ENCODE results near the gene ZSWIM7.
"Not testable (repeated sequence)": the region's sequence is repeated elsewhere in the genome, so short reads cannot be mapped to it uniquely, and the experiment has no call there.

ZSWIM7 gene

DNA sequence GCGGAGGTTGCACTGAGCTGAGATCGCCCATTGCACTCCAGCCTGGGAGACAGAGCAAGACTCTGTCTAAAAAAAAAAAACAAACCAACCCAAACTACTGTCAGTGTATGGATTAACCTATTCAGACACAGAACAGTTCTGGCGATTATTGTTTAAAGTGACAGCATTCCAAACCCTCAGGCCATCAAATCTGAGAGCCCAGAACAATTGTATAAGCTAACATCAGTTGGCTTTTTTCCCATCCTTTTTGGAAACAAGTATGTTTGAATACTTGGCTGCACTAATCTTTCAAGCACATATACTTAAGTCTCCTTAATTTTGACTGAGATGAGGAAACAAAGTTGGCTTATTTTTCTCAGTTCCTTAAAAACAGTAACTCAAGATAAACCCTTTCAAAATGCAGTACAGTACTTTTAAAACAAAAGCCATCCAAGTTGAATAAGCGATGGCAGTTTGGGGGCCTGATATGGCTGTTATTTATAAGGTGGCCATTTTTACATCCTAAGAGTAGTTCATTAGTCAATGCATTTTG, 1.4 kb downstream of the ZSWIM7 start:
- DNase-seq, result no peak

DNA sequence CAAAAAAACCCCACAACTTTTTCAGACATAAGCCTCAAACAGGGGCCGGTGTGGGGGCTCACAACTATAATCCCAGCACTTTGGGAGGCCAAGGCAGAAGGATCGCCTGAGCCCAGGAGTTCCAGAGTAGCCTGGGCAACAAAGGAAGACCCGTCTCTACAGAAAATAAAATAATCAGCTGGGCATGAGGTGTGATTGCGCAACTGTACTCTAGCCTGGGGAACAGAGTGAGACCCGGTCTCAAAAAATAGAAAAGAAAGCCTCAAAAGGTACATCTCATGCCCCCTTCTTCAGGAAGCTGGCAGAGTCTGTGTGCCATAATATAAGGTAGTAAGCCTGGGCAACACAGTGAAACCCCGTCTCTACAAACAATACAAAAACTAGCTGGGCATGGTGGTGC, 3.2 kb downstream of the ZSWIM7 start:
- DNase-seq, result no peak

DNA sequence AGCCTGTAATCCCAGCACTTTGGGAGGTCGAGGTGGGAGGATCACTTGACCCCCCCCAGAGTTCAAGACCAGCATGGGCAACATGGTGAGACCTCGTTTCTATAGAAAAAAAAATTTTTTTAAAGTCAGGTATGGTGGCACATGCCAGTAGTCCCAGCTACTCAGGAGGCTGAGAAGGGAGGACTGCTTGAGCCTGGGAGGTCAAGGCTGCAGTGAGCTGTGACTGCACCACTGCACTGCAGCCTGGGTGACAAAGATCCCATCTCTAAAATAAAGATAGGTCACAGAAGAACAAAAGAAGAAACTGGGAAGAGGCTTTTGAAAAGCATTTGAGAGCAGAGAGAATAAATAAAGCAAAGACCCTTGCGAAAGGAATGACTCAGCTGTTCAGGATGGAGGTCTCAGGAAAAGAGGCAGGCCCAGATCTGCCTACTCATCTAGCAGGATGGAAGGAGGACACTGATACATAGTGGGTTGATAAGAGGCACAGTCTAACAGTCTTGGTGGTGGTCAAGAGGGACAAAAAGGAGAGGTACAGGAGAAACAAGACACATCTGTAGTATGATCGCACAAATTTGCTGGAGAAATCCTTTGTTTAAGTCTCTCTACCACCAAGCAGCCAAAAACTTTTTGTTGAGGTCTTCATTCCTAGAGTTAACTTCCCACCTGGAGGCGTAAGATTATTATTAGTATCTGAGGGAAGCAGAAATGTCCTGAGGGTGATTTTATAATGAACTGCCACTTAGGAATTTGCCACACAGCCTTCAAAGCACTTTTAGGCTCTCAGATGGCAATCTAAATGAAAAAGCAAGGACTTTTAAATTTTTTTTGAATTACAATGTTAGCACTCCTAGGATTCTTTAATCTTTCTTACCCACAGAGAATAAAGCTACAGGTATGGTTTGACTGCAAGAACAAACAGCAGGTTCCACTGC, 17.6 kb downstream of the ZSWIM7 start:
- no peak for DNase-seq

GRCh38 chr17:15981208-15981607, 18.3 kb downstream of the ZSWIM7 start:
- no peak for DNase-seq

DNA sequence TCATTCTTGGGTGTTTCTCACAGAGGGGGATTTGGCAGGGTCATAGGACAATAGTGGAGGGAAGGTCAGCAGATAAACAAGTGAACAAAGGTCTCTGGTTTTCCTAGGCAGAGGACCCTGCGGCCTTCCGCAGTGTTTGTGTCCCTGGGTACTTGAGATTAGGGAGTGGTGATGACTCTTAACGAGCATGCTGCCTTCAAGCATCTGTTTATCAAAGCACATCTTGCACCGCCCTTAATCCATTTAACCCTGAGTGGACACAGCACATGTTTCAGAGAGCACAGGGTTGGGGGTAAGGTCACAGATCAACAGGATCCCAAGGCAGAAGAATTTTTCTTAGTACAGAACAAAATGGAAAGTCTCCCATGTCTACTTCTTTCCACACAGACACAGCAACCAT, 20.5 kb downstream of the ZSWIM7 start:
- not testable (repeated sequence) for DNase-seq

DNA sequence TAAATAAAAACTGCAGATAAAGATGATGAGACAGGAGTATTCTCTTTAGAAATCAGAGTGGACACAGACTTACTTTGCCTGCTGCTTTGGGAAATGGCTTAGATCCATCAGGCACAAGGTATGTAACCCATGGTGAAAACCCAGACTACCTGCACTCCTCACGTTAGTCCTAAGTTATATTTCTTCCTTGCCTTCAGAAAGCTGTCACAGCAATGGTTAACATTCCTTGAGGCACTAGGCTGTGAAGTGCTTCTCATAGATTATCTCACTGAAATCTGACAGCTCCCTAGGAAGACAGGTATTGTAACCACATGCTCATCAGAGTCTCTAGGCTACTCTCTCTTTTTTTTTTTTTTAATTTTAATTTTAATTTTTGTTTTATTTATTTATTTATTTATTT, 20.9 kb downstream of the ZSWIM7 start:
- no peak for DNase-seq

DNA sequence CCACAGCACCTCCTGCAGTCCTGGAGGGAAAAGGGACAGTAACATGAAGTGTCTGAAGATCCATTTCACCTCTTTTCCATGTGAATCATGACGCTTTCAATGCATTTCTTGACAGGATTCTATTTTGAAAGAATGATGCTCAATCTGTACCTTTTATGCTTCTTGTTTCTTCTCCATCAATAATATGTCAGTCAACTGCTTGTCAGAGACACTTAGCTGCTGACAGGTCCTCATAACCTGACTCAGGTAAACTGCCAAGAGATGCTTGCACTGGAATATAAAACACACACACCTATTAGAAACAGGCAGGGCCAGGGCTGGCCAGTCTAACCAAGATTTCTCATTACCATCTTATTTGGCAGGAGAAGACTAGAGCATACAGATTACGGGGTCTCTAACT, 21.6 kb downstream of the ZSWIM7 start:
- DNase-seq, result no peak

GRCh38 chr17:15973834-15974233, 25.7 kb downstream of the ZSWIM7 start:
- no peak for DNase-seq

DNA sequence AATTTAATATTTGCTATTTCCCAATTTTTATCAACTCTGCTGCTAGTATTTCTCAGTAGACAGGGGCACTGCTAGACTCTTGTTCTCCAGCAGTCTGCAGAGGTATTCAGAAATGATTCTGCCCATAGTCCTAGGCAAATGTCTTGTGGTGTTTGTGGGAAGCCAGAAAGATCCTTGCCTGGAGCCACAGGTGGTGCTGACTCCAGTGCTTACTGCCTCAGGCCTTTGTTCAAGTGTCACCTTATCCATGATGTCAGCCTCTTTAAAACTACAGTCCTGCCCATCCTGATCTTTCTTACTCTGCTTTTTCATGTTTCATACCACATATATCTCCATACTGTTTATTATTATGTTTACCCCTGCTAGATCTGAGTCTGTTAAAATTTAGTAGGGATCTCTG, 26.5 kb downstream of the ZSWIM7 start:
- DNase-seq, result no peak

- no peak for DNase-seq
Observed at GRCh38 chr17:15972497-15972951, 27.0 kb downstream of the ZSWIM7 start.

DNA sequence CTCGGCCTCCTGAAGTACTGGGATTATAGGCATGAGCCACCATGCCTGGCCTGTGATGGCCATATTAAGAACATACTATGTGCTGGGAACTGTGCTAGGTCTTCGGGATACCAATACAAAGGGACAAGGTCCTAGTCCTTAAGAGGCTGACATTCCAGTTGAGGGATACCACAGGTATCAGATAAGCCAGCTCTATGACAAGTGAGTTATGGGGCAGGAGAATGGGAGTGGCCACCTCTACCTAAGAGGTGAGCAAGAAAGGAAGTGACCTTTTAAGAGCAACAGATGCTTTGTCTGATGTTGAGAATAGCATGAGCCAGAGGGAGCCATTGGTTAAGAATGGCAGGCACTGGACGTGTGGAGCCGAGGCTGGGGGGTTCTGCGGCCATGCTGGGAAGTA, 27.6 kb downstream of the ZSWIM7 start:
- no peak for DNase-seq

GRCh38 chr17:15971098-15971678, 28.3 kb downstream of the ZSWIM7 start:
- no peak for DNase-seq

DNA sequence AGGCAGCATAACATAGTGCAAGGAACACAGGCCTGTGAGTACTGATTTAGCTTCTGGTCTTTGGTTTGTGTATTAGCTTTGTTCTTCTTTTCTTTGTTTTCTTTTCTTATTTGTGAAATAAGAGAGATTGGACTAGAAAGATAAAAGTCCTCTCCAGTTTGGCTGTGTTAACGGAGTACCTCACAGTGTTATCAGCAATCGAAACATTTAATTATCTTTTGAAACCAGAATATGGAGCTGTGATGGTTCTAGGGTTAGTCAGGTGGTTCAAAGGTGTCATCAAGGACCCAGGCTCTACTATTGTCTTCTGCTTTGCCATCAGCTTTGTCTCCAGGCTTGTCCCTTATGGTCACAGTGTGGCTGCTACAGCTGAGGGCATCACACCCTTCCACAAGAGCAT, 29.0 kb downstream of the ZSWIM7 start:
- DNase-seq, result no peak

- no peak for DNase-seq
Observed at GRCh38 chr17:15969463-15969862, 30.0 kb downstream of the ZSWIM7 start.

DNA sequence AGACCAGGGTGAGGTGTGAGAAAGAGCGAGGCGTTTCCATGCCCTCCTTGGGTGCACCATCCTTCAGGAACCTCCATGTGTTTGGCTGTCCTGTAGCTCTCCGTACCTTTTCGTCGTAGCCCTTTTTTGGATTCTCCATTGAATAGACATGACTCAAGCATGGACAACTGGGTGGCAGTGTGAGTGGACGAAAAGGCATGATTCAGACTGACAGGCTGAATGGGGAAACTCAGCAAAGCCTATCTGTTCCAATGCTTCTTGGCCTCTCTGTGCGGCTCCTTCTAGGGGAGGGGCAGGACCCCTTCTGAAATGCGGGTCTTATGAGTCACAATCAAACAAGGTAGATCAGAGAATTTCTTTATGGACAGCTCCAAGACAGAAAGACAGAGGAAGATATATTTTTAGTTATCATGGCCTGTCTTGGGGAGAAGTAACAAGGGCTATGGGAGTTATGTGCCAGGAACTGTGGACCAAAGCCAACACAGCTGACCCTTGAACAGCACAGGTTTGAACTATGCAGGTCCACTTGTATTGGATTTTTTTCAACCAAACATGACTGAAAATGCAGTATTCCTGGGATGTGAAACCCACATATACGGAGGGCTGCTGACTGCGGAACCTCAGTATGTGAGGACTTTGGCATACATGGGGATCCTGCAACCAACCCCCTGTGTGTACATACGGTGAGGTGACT, 31.7 kb downstream of the ZSWIM7 start:
- DNase-seq, result no peak

GRCh38 chr17:15966879-15967248, 32.6 kb downstream of the ZSWIM7 start:
- DNase-seq, result no peak

DNA sequence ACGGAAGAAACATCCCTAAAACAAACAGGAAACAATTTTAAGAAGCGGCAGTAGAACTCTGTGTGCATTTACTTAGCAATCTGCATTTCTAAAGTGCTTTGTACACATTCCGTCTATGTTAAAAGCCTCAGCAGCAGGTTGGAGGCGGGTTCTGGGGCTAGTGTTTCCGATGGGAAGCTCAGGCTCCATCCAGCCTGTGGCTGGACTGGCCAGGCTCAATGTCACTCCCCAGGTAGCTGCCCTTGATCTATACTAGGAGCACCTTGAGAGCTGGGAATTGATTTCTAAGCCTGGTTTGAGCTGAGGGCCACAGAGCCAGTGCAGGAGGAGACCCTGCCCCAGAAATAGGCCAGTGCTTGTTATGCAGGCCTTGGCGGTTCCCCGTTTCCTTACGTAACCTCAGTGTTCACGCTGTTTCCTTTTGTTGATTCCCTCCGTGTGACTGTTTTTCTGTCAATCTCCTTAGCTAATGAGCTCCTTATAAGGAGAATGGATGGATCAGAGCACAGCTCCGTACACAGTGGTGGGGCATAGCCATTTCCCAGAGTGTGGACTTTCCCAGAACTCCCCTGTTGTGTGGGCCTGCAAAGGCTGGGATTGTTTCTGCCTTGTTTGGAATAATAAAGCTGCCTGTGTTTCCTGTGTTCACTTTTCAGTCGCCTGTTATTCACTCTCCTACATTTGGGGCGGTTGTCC, 33.2 kb downstream of the ZSWIM7 start:
- DNase-seq, result no peak

DNA sequence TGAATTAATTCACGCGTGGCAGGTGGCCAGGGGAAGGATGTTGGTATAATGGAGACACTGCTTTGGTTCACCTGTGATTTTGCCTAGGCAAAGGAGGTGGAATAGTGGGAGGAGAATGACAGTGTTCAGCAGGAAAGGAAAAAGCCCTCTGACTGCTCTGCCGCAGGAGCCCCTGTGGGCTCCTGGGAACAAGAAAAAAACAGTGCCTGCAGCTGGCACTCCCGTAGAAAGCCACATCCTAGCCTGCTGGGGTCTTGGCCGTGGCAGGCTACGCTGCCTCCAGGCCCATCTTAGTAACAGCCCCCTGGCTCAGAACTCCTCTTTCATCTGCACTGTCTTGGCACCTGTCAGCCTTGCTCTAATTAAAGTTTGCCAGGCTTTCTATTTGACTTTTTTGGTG, 34.0 kb downstream of the ZSWIM7 start:
- DNase-seq, result no peak

- no peak for DNase-seq
Observed at GRCh38 chr17:15963670-15964110, 35.8 kb downstream of the ZSWIM7 start.

DNA sequence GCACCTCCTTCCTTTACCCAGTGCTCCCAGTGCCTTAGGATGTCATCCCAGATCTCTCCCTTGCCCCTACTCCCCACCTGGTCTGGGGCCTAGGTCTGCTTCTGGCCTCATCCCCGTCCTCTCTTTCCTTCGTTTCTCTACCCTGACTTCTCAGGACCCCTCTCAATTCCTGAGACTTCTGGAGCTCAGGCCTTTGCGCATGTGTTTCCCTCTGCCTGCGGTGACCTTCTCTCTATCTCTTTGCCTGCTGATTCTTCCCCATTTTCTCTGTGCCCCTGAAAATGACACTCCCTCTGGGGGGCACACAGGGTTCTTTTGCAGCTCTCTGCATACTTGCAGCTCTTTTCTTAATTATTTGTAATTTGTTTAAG, 41.0 kb downstream of the ZSWIM7 start:
- peak; percentile 24 for DNase-seq

DNA sequence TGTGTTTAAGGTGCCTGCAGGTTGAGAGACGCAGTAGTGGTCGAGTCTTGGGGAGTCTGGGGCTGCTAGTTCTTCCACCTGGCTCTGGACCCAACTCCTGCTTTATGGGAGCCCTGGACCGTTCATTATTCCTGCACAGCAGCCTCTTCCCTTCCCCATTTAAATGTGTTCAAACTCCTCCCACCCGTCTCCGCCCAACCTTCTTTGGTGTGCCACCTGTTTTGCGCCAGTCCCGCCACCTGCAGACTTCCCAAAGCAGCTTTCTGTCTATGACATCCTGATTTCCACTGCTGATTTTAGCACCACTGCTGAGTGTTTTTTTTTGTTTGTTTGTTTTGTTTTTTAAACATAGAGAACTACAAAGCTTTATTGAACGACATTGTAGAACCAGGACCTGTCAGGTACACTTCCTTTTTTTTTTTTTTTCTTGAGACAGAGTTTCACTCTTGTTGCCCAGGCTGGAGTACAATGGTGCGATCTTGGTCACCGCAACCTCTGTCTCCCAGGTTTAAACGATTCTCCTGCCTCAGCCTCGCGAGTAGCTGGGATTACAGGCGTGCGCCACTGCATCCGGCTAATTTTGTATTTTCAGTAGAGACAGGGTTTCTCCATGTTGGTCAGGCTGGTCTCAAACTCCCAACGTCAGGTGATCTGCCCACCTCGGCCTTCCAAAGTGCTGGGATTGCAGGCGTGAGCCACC, 41.7 kb downstream of the ZSWIM7 start:
- DNase-seq, result peak; percentile 37

DNA sequence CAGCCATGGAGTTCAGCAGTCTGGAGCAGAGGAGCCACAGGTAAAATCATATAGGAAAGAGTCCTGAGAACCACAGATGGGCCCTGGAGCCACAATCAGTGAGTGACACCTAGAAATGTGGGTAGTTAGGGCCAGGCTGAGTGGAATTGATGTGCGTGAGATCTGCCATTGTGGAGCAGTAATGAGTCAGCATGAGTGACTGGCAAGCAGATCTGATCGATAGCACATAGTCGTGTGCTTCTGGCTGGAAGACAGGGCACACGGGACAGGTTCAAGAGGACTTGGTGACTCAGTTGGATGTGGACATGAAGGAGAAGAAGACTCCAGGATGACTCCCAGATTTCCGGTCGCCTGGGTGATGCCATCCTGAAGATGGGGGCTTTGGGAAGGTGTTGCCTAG, 42.3 kb downstream of the ZSWIM7 start:
- DNase-seq, result peak; percentile 78
